KMS-11 (cell line): ENCODE data around the gene HMGCS2.

ENCODE experiments used
- H2AFZ ChIP-seq: fragments of 200-600 bp; sonication (generic); 2 replicates; pipeline ENCODE4 v1.6.1; 2016; ENCODE audit warnings: antibody characterized with exemption, mixed run types, low read depth
- H3K27ac ChIP-seq: fragments of 200-600 bp; sonication (generic); 2 replicates; pipeline ENCODE4 v1.6.1; 2016; ENCODE audit warnings: mild to moderate bottlenecking, mixed run types
- H3K27me3 ChIP-seq: fragments of 200-600 bp; sonication (generic); 2 replicates; pipeline ENCODE4 v1.6.1; 2017; ENCODE audit warnings: mild to moderate bottlenecking, low read depth, mixed run types, moderate library complexity; ENCODE audit not compliant: insufficient read depth
- H3K36me3 ChIP-seq: fragments of 200-600 bp; sonication (generic); 2 replicates; pipeline ENCODE4 v1.6.1; 2017; ENCODE audit warnings: mild to moderate bottlenecking, mixed run types; ENCODE audit not compliant: insufficient read depth
- H3K4me1 ChIP-seq: fragments of 200-600 bp; sonication (generic); 2 replicates; pipeline ENCODE4 v1.6.1; 2016; ENCODE audit warnings: mild to moderate bottlenecking, low read depth, mixed run types; ENCODE audit not compliant: poor library complexity, severe bottlenecking
- H3K4me2 ChIP-seq: fragments of 200-600 bp; sonication (generic); 2 replicates; pipeline ENCODE4 v1.7.0; 2016; ENCODE audit warnings: mild to moderate bottlenecking, mixed run types
- H3K4me3 ChIP-seq: fragments of 200-600 bp; sonication (generic); IDR thresholded peaks from 2 replicates; pipeline ENCODE4 v1.6.1; 2017; ENCODE audit warnings: low read depth, low read length, mixed read lengths; ENCODE audit not compliant: insufficient read depth
- H3K79me2 ChIP-seq: fragments of 200-600 bp; sonication (generic); 2 replicates; pipeline ENCODE4 v1.6.1; 2016; ENCODE audit warnings: low read depth, mixed run types; ENCODE audit not compliant: insufficient read depth
- H3K9ac ChIP-seq: fragments of 200-600 bp; sonication (generic); 2 replicates; pipeline ENCODE4 v1.6.1; 2016; ENCODE audit warnings: mild to moderate bottlenecking, mixed run types
- H4K20me1 ChIP-seq: fragments of 200-600 bp; sonication (generic); 2 replicates; pipeline ENCODE4 v1.6.1; 2016; ENCODE audit warnings: mild to moderate bottlenecking, mixed run types; ENCODE audit not compliant: insufficient read depth
- CTCF ChIP-seq: fragments of 200-600 bp; sonication (generic); conservative IDR thresholded peaks from 2 replicates; pipeline ENCODE4 v1.6.1; 2017; ENCODE audit warnings: low read depth, mild to moderate bottlenecking, antibody characterized with exemption, low read length, moderate library complexity, mixed read lengths

Gene HMGCS2

GRCh38 chr1:119778886-119779560, 10.3 kb upstream of the HMGCS2 start:
- Histone ChIP-seq H2AFZ (no peak overlapping the region), H3K27me3 (no peaks in the 10 kb centered on the region), H3K79me2 (no peaks in the 10 kb centered on the region), H3K36me3 (no peaks in the 10 kb centered on the region), H3K4me2 (no peak overlapping the region), H3K27ac (no peak overlapping the region), H3K4me1 (peaks cover 8% of the 10 kb centered on the region), H3K9ac (no peak overlapping the region), H4K20me1 (no peaks in the 10 kb centered on the region), H3K4me3 (no peak overlapping the region)
- TF ChIP-seq CTCF = no peak

GRCh38 chr1:119778359-119778758, 9.7 kb upstream of the HMGCS2 start:
- H3K79me2 ChIP-seq = no peaks in the 10 kb centered on the region
- H3K27me3 ChIP-seq = no peaks in the 10 kb centered on the region
- H3K4me1 ChIP-seq = peaks cover 3% of the 10 kb centered on the region
- no peak overlapping the region for H3K4me2 ChIP-seq
- H3K27ac ChIP-seq = no peak overlapping the region
- H3K9ac ChIP-seq = no peak overlapping the region
- no peak overlapping the region for H3K4me3 ChIP-seq
- TF ChIP-seq CTCF = no peak
- no peak overlapping the region for H2AFZ ChIP-seq
- H3K36me3 ChIP-seq = no peaks in the 10 kb centered on the region
- H4K20me1 ChIP-seq = no peaks in the 10 kb centered on the region

GRCh38 chr1:119774746-119775490, 6.2 kb upstream of the HMGCS2 start:
- Histone ChIP-seq H3K9ac (no peak overlapping the region), H3K79me2 (no peaks in the 10 kb centered on the region), H4K20me1 (no peaks in the 10 kb centered on the region), H3K27me3 (no peaks in the 10 kb centered on the region), H3K4me3 (no peak overlapping the region), H3K4me2 (no peak overlapping the region), H2AFZ (no peak overlapping the region), H3K27ac (no peak overlapping the region), H3K4me1 (no peaks in the 10 kb centered on the region), H3K36me3 (no peaks in the 10 kb centered on the region)
- no peak for TF ChIP-seq CTCF

- no peak overlapping the region for H3K4me3 ChIP-seq
- H3K4me1 ChIP-seq = no peaks in the 10 kb centered on the region
- no peak overlapping the region for H3K9ac ChIP-seq
- H3K36me3 ChIP-seq = no peaks in the 10 kb centered on the region
- no peaks in the 10 kb centered on the region for H3K79me2 ChIP-seq
- H3K27me3 ChIP-seq = no peaks in the 10 kb centered on the region
- H4K20me1 ChIP-seq = no peaks in the 10 kb centered on the region
- no peak overlapping the region for H3K4me2 ChIP-seq
- no peak for TF ChIP-seq CTCF
- H2AFZ ChIP-seq = no peak overlapping the region
- H3K27ac ChIP-seq = no peak overlapping the region
Measured at GRCh38 chr1:119773711-119774241, 5.1 kb upstream of the HMGCS2 start.
